Left lung (tissue), 10 donors: ENCODE measurements around the gene TMEM156. TPM values are rescaled to one million over a fixed set of nuclear protein-coding genes. Genes with fewer than 3 reads are reported as not detected.

Experiments used
- ATAC-seq: fragments of 200-7000 bp; cut with Tn5 transposase; one replicate; pipeline ENCODE4 v1.9.1; 2020; ENCODE audit warnings: moderate library complexity
- DNase-seq, 4 donors: peaks; one replicate each; pipeline ENCODE4 v3.0.0-alpha.2; 2013 to 2020
- H3K27ac ChIP-seq, 2 donors: fragments of 200-600 bp; sonication (generic) in 1 of 2; one replicate each; pipeline versions ENCODE4 v1.5.0 to v1.8.0; 2020 to 2021
- H3K27me3 ChIP-seq, 2 donors: fragments of 200-600 bp; sonication (generic) in 1 of 2; one replicate each; pipeline versions ENCODE4 v1.5.0 to v1.8.0; 2020 to 2021
- H3K36me3 ChIP-seq, 2 donors: fragments of 200-600 bp; sonication (generic) in 1 of 2; one replicate each; pipeline versions ENCODE4 v1.5.0 to v1.8.0; 2020 to 2021
- H3K4me1 ChIP-seq, 2 donors: fragments of 200-600 bp; one replicate each; pipeline ENCODE4 v1.8.0; 2021
- H3K4me3 ChIP-seq, 2 donors: fragments of 200-600 bp; sonication (generic) in 1 of 2; one replicate each; pipeline versions ENCODE4 v1.5.0 to v1.8.0; 2020 to 2021; ENCODE audit warnings: mild to moderate bottlenecking in 1 of 2
- H3K9me3 ChIP-seq, 2 donors: fragments of 200-600 bp; sonication (generic) in 1 of 2; one replicate each; pipeline versions ENCODE4 v1.5.0 to v1.8.0; 2020 to 2021
- CTCF ChIP-seq, 2 donors: fragments of 200-600 bp; sonication (generic) in 1 of 2; IDR thresholded peaks; one replicate each; pipeline versions ENCODE4 v1.5.0 to v1.8.0; 2021; ENCODE audit warnings: antibody characterized with exemption in 2 of 2
- intact Hi-C, 2 donors: fragments of 100-400 bp; cut with DNase I; formaldehyde crosslinking; loops; one replicate each; pipeline versions ENCODE4 v1.11.2 to v1.14.2; 2022
- polyA plus RNA-seq, 6 donors: library from polyadenylated mRNA; unstranded; fragments of 120-200 nt; gene quantifications; one replicate each; pipeline ENCODE4 v1.2.1, GENCODE V29; 2013; ENCODE audit not compliant: insufficient read length in 6 of 6
- total RNA-seq, 2 donors: library from RNA; stranded (reverse); fragmentation: NEBNext Ultra II Directional; extraction: Animal tissue kit (Norgen Biotek cat#: 25700); gene quantifications; one replicate each; pipeline ENCODE4 v1.2.1, GENCODE V29; 2021
- donor health status: DM: no; HTN: yes; CAD: no.
- donor health status: DM: no; HTN: no; CAD: no.

Gene TMEM156
- total and polyA plus RNA-seq, 8 donors = 0.29 to 1.8 (median 0.95) TPM; not detected in 1

DNA sequence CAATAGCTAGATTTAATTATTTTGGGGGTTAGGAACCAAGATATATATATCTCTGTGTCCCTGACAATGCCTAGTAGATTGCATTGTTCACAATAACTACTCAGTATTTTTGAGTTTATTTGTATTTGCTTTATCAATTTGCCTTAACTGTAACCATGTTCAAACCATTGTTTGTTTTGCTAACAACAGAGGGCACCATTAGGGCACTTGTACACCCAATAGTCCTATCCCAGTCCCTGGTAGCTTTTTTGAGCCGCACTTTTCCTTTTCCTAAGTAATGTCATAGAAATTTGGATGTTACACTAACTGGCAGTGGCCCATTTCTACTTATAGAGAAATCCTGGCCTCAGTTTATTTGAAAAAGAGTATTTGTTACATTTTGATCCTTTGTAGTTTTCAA, 29.2 kb upstream of the TMEM156 start:
- Histone ChIP-seq H3K27me3 (no peaks in the 10 kb centered on the region), H3K4me3 (no peak overlapping the region), H3K9me3 (no peaks in the 10 kb centered on the region), H3K36me3 (no peaks in the 10 kb centered on the region), H3K27ac (no peak overlapping the region), H3K4me1 (no peaks in the 10 kb centered on the region)
- no peak for TF ChIP-seq CTCF (IDR thresholded peaks at IDR 0.05)
- ATAC-seq (no peak), DNase-seq (no peak)
- intact Hi-C loops = no loop called here

DNA sequence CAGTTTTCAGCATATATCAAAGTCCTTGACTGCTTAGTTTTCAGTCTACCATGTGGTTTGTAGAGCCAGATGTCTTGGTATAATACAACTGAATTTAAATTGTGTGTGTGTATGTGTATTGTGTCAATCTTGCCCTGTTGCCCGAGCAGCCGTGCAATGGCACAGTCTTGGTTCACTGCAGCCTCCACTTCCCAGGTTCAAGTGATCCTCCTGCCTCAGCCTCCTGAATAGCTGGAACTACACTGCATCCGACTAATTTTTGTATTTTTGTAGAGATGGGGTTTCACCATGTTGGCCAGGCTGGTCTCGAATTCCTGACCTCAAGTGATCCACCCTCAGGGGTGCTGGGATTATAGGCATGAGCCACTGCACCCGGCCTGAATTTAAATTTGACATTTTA, 23.8 kb upstream of the TMEM156 start:
- Histone ChIP-seq H3K9me3 (no peaks in the 10 kb centered on the region), H3K27me3 (no peaks in the 10 kb centered on the region), H3K4me1 (peaks cover 0 to 7% of the 10 kb centered on the region in 2 donors), H3K27ac (no peak overlapping the region), H3K36me3 (no peaks in the 10 kb centered on the region), H3K4me3 (no peak overlapping the region)
- TF ChIP-seq CTCF (IDR thresholded peaks at IDR 0.05) = no peak
- DNase-seq = no peak
- intact Hi-C loops = no loop called here
- ATAC-seq = no peak

DNA sequence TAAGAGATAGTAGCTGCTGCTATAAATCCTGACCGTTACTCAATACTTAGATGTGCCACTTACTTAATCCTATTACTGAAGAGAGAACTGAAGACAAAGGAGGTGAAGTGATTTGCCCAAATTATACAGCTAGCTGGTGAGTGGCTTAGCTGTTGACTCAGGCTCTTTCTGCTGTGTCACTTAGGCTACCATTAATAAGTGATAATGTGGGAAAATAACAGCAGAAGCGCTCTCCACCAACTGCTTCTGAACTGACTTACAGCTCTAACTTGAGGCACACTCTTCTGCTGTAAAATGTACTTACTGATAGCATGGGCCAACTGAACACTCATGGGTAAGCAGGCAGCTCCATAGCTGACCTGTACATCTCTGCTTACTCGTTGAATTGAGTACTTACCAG, 22.3 kb upstream of the TMEM156 start:
- H3K9me3 ChIP-seq = no peaks in the 10 kb centered on the region
- H3K4me3 ChIP-seq = no peak overlapping the region
- intact Hi-C loops = no loop called here
- peaks cover 0 to 16% of the 10 kb centered on the region in 2 donors for H3K4me1 ChIP-seq
- no peak for TF ChIP-seq CTCF (IDR thresholded peaks at IDR 0.05)
- no peaks in the 10 kb centered on the region for H3K27me3 ChIP-seq
- ATAC-seq (no peak), DNase-seq (no peak)
- H3K36me3 ChIP-seq = no peaks in the 10 kb centered on the region
- no peak overlapping the region for H3K27ac ChIP-seq

GRCh38 chr4:39053983-39054382, 21.8 kb upstream of the TMEM156 start:
- TF ChIP-seq CTCF (IDR thresholded peaks at IDR 0.05) = no peak

DNA sequence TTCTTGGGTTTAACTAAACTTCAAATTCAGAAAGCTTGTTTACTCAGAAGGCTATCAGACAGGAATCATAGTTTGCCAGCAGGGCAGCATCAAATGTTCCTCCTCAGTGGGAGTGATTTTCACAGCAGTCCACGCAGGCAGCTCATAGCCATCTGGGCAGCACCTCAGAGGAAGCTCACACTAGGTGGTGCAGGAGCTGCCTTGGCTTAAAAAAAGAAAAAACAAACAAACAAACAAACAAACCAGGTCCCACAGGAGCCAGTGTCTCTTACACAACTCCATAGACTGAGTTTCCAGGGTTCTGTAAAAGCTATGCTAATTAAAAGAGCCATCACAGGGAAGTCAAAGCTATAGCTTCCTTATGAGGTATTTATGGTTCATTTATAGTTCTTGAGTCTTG, 19.3 kb upstream of the TMEM156 start:
- H3K4me1 ChIP-seq = peaks cover 0 to 35% of the 10 kb centered on the region in 2 donors
- no peaks in the 10 kb centered on the region for H3K27me3 ChIP-seq
- TF ChIP-seq CTCF (IDR thresholded peaks at IDR 0.05) = no peak
- ATAC-seq = no peak
- no peak overlapping the region for H3K27ac ChIP-seq
- no peak for DNase-seq
- no peak overlapping the region for H3K4me3 ChIP-seq
- H3K36me3 ChIP-seq = no peaks in the 10 kb centered on the region
- no peaks in the 10 kb centered on the region for H3K9me3 ChIP-seq
- intact Hi-C loops = no loop called here

More at GRCh38 chr4:39053983-39054382, 21.8 kb upstream of the TMEM156 start:
- Histone ChIP-seq H3K27me3 (no peaks in the 10 kb centered on the region), H3K9me3 (no peaks in the 10 kb centered on the region), H3K36me3 (no peaks in the 10 kb centered on the region), H3K27ac (no peak overlapping the region), H3K4me3 (no peak overlapping the region), H3K4me1 (peaks cover 0 to 16% of the 10 kb centered on the region in 2 donors)
- ATAC-seq (no peak), DNase-seq (no peak)
- intact Hi-C loops = no loop called here
